SK-N-SH treated with all-trans-retinoic acid at 6 μM for 48 hours (cell line): ENCODE measurements around the gene VCL.
A peak's percentile ranks its signal among the peaks of the same experiment; 100 is the strongest.

Experiments used
- ATAC-seq: fragments of 200-7000 bp; cut with Tn5 transposase; 3 replicates; pipeline ENCODE4 v1.9.1; 2020; ENCODE audit warnings: mild to moderate bottlenecking, moderate library complexity
- ARNTL ChIP-seq: fragments of 450-650 bp; formaldehyde crosslinking; IDR thresholded peaks from 2 replicates; pipeline ENCODE4 v1.5.0; 2020; ENCODE audit warnings: low read depth, mild to moderate bottlenecking, moderate library complexity, borderline replicate concordance
- BACH2 ChIP-seq: fragments of 250-450 bp; sonication (Bioruptor Pico); IDR thresholded peaks from 2 replicates; pipeline ENCODE4 v1.9.0; 2021; ENCODE audit warnings: mild to moderate bottlenecking, borderline replicate concordance
- CREB5 ChIP-seq: fragments of 250-450 bp; sonication (Bioruptor Pico); IDR thresholded peaks from 2 replicates; pipeline ENCODE4 v1.5.1; 2020; ENCODE audit warnings: low read depth, mild to moderate bottlenecking, moderate library complexity
- CSDC2 ChIP-seq: fragments of 250-450 bp; sonication (Bioruptor Pico); IDR thresholded peaks from 2 replicates; pipeline ENCODE4 v1.5.0; 2020; ENCODE audit warnings: mild to moderate bottlenecking, moderate library complexity
- CSRNP3 ChIP-seq: fragments of 250-450 bp; sonication (Bioruptor Pico); IDR thresholded peaks from 2 replicates; pipeline ENCODE4 v1.5.1; 2021; ENCODE audit warnings: mild to moderate bottlenecking, moderate library complexity
- ESRRG ChIP-seq: fragments of 250-450 bp; sonication (Bioruptor Pico); IDR thresholded peaks from 2 replicates; pipeline ENCODE4 v1.6.1; 2021; ENCODE audit warnings: mild to moderate bottlenecking
- GLIS3 ChIP-seq: fragments of 250-450 bp; sonication (Bioruptor Pico); IDR thresholded peaks from 2 replicates; pipeline ENCODE4 v1.5.0; 2020; ENCODE audit warnings: mild to moderate bottlenecking, moderate library complexity
- ISL1 ChIP-seq: fragments of 250-450 bp; sonication (Bioruptor Pico); IDR thresholded peaks from 2 replicates; pipeline ENCODE4 v2.1.2; 2022; ENCODE audit warnings: mild to moderate bottlenecking, moderate library complexity
- OSR1 ChIP-seq: fragments of 250-450 bp; sonication (Bioruptor Pico); IDR thresholded peaks from 2 replicates; pipeline ENCODE4 v1.8.0; 2022; ENCODE audit warnings: moderate library complexity, mild to moderate bottlenecking, inconsistent platforms
- PPARA ChIP-seq: fragments of 250-450 bp; sonication (Bioruptor Pico); IDR thresholded peaks from 2 replicates; pipeline ENCODE4 v1.5.0; 2020; ENCODE audit warnings: mild to moderate bottlenecking, borderline replicate concordance
- RARB ChIP-seq: fragments of 250-450 bp; sonication (Bioruptor Pico); IDR thresholded peaks from 2 replicates; pipeline ENCODE4 v1.8.0; 2021; ENCODE audit warnings: mild to moderate bottlenecking, moderate library complexity
- SNAI2 ChIP-seq: fragments of 250-450 bp; sonication (Bioruptor Pico); IDR thresholded peaks from 2 replicates; pipeline ENCODE4 v1.5.0; 2020; ENCODE audit warnings: mild to moderate bottlenecking, moderate library complexity
- TCF4 ChIP-seq: fragments of 250-450 bp; sonication (Bioruptor Pico); IDR thresholded peaks from 2 replicates; pipeline ENCODE4 v1.8.0; 2021; ENCODE audit warnings: mild to moderate bottlenecking, moderate library complexity, borderline replicate concordance
- TOX ChIP-seq: fragments of 250-450 bp; sonication (Bioruptor Pico); IDR thresholded peaks from 2 replicates; pipeline ENCODE4 v1.8.0; 2021; ENCODE audit warnings: mild to moderate bottlenecking, moderate library complexity, borderline replicate concordance
- ZC3H10 ChIP-seq: fragments of 250-450 bp; sonication (Bioruptor Pico); IDR thresholded peaks from 2 replicates; pipeline ENCODE4 v1.5.1; 2021; ENCODE audit warnings: mild to moderate bottlenecking, moderate library complexity
- ZFP3 ChIP-seq: fragments of 250-450 bp; sonication (Bioruptor Pico); IDR thresholded peaks from 2 replicates; pipeline ENCODE4 v1.5.0; 2020; ENCODE audit warnings: mild to moderate bottlenecking, moderate library complexity
- ZFP30 ChIP-seq: fragments of 450-650 bp; formaldehyde crosslinking; IDR thresholded peaks from 2 replicates; pipeline ENCODE4 v1.5.0; 2022; ENCODE audit warnings: mild to moderate bottlenecking, moderate library complexity
- ZNF565 ChIP-seq: fragments of 450-650 bp; formaldehyde crosslinking; conservative IDR thresholded peaks from 2 replicates; pipeline ENCODE4 v1.5.0; 2020; ENCODE audit warnings: low read depth, mild to moderate bottlenecking, moderate library complexity
- ZNF70 ChIP-seq: fragments of 450-650 bp; formaldehyde crosslinking; IDR thresholded peaks from 2 replicates; pipeline ENCODE4 v1.5.0; 2020; ENCODE audit warnings: mild to moderate bottlenecking, moderate library complexity
- ZNF8 ChIP-seq: fragments of 450-650 bp; formaldehyde crosslinking; IDR thresholded peaks from 2 replicates; pipeline ENCODE4 v1.5.0; 2020; ENCODE audit warnings: mild to moderate bottlenecking, moderate library complexity
- TF ChIP-seq, protein P1 (sequence below): fragments of 250-450 bp; sonication (Bioruptor Pico); IDR thresholded peaks from 2 replicates; pipeline ENCODE4 v1.8.0; 2020; ENCODE audit warnings: mild to moderate bottlenecking, moderate library complexity, borderline replicate concordance
- TF ChIP-seq, protein P2 (sequence below): fragments of 250-450 bp; sonication (Bioruptor Pico); IDR thresholded peaks from 2 replicates; pipeline ENCODE4 v1.5.0; 2020; ENCODE audit warnings: mild to moderate bottlenecking, moderate library complexity

The VCL gene

DNA sequence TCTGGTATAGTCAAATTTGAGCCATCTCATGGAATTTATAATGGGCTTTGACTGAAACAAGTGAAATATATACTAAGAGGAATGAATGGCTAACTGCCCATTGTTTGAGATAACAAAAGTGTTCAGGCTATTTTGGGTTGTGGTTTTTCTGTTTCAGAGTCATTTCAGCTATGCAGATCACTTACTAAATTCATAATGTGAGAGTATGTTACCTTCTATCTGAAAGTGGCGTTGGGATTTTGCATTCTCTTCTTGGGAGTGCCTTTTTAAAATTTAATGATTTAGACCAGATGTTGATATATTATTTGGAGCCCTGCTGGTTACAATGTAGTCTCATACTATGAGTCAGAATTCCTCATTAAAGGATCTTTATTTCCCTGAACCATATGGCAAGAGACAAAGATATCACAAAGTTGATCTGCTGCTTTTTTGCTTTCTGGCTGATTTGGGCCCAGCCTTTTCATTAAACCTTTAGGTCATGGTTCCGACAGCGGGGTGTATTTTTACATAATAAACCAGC, 10.4 kb downstream of the VCL start:
- TF ChIP-seq ISL1 (CRISPR knock-in tag) (peak; percentile 84), CREB5 (0 out of 2 replicates have a peak, but pooled peaks have one; percentile 35), TCF4 (peak; percentile 59), PPARA (CRISPR knock-in tag) (no peak)
- TF ChIP-seq, protein P1, sequence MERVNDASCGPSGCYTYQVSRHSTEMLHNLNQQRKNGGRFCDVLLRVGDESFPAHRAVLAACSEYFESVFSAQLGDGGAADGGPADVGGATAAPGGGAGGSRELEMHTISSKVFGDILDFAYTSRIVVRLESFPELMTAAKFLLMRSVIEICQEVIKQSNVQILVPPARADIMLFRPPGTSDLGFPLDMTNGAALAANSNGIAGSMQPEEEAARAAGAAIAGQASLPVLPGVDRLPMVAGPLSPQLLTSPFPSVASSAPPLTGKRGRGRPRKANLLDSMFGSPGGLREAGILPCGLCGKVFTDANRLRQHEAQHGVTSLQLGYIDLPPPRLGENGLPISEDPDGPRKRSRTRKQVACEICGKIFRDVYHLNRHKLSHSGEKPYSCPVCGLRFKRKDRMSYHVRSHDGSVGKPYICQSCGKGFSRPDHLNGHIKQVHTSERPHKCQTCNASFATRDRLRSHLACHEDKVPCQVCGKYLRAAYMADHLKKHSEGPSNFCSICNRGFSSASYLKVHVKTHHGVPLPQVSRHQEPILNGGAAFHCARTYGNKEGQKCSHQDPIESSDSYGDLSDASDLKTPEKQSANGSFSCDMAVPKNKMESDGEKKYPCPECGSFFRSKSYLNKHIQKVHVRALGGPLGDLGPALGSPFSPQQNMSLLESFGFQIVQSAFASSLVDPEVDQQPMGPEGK (CRISPR knock-in tag) = peak; percentile 25; the same call in 1 of the 2 replicates
- TF ChIP-seq, all 23 proteins: peak for 4
- peak; percentile 71 for ATAC-seq

DNA sequence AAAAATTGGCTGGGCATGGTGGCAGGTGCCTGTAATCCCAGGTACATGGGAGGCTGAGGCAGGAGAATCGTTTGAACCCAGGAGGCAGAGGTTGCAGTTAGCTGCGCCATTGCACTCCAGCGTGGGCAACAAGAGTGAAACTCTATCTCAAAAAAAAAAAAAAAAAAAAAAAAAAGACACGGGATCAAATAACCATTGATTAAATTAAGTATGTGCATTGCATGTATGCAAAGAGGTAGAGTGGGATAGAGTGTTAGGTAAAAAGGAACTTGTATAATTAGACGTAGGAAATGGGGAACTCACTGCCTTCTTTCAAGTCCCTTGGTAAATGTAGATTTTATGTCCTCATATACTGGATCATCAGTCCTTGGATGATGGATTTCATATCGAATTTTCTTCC, 13.1 kb downstream of the VCL start:
- no peak for ATAC-seq
- no peak for TF ChIP-seq RARB
- no peak for TF ChIP-seq ARNTL
- no peak for TF ChIP-seq ZFP30
- TF ChIP-seq PPARA (CRISPR knock-in tag) = no peak
- TF ChIP-seq, protein P2, sequence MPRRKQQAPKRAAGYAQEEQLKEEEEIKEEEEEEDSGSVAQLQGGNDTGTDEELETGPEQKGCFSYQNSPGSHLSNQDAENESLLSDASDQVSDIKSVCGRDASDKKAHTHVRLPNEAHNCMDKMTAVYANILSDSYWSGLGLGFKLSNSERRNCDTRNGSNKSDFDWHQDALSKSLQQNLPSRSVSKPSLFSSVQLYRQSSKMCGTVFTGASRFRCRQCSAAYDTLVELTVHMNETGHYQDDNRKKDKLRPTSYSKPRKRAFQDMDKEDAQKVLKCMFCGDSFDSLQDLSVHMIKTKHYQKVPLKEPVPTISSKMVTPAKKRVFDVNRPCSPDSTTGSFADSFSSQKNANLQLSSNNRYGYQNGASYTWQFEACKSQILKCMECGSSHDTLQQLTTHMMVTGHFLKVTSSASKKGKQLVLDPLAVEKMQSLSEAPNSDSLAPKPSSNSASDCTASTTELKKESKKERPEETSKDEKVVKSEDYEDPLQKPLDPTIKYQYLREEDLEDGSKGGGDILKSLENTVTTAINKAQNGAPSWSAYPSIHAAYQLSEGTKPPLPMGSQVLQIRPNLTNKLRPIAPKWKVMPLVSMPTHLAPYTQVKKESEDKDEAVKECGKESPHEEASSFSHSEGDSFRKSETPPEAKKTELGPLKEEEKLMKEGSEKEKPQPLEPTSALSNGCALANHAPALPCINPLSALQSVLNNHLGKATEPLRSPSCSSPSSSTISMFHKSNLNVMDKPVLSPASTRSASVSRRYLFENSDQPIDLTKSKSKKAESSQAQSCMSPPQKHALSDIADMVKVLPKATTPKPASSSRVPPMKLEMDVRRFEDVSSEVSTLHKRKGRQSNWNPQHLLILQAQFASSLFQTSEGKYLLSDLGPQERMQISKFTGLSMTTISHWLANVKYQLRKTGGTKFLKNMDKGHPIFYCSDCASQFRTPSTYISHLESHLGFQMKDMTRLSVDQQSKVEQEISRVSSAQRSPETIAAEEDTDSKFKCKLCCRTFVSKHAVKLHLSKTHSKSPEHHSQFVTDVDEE (CRISPR knock-in tag) = no peak
- no peak for TF ChIP-seq CSDC2
- TF ChIP-seq ZNF565 = no peak
- no peak for TF ChIP-seq ZC3H10 (CRISPR knock-in tag)
- no peak for TF ChIP-seq ZFP3 (CRISPR knock-in tag)
- no peak for TF ChIP-seq ESRRG (CRISPR knock-in tag)
- TF ChIP-seq BACH2 (CRISPR knock-in tag) = no peak
- no peak for TF ChIP-seq ZNF70 (CRISPR knock-in tag)
- no peak for TF ChIP-seq ZNF8

DNA sequence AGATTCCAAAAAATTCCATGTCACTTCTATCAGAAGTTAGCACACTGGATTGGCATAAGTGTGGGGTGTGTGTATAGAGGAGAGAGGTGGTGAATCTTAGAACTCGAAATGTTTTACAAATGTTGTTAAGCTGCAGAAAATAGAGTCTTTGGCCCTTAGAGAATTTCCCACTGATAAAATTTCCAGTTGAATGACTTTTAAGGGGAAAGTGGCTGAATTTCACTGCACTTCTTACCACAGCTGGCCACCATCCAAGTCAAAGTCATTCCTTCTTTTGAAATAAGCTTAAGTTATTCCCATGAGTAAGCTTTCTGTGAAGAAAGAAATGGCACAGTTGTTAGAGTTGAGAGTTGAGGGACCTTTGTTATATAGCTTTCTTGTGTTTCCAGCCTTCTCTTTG, 13.9 kb downstream of the VCL start:
- peak; percentile 4 for ATAC-seq
- no peak for TF ChIP-seq ZNF8
- TF ChIP-seq, protein P1 (CRISPR knock-in tag) = no peak
- no peak for TF ChIP-seq TOX (CRISPR knock-in tag)
- TF ChIP-seq OSR1 (CRISPR knock-in tag) = no peak
- no peak for TF ChIP-seq CSRNP3 (CRISPR knock-in tag)
- no peak for TF ChIP-seq ZFP3 (CRISPR knock-in tag)
- no peak for TF ChIP-seq BACH2 (CRISPR knock-in tag)
- no peak for TF ChIP-seq SNAI2
- no peak for TF ChIP-seq ARNTL

DNA sequence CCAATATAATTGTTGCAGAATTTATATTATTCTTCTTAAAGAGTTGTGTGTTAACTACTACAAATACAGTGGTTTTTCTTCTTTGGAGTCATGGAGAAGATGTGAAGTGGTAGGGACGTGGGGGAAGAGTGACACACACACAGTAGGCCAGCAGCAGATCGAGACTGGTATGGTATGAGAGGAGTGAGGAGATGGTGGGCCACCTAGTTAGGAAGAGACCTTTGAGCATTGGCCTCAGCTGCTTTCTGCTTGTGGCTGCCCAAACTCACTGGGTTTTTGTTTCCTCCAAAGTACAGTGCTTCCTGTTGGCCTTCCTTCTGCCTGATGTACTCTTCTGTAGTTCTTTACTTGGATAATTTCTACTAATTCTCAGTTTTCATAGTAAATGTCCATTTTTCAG, 14.6 kb downstream of the VCL start:
- TF ChIP-seq ZNF8 (no peak), ZFP30 (no peak), ZC3H10 (CRISPR knock-in tag) (no peak), CSDC2 (no peak), PPARA (CRISPR knock-in tag) (no peak), GLIS3 (CRISPR knock-in tag) (no peak)
- TF ChIP-seq, protein P1 (CRISPR knock-in tag) = no peak
- ATAC-seq = peak; percentile 5; the same call in 1 of the 3 replicates
